ENCODE measurements around the gene PIM3.

Gene PIM3

GRCh38 chr22:49922484-49922883, 38.1 kb upstream of the PIM3 start:
- no peak for DNase-seq (ENCODE audit: low read depth, low spot score)
- in situ Hi-C loops (cut with HindIII; ENCODE audit: low sequenced_read_pairs): no loop called here
- TF ChIP-seq CTCF (IDR thresholded peaks at IDR 0.05; ENCODE audit: low read depth, low read length): no peak
- H3K4me3 ChIP-seq (ENCODE audit: low read depth, low read length): no peak overlapping the region

GRCh38 chr22:49922926-49923325, 37.6 kb upstream of the PIM3 start:
- DNase-seq (ENCODE audit: low read depth, low spot score): no peak
- in situ Hi-C loops (cut with HindIII; ENCODE audit: low sequenced_read_pairs): no loop called here
- no peak overlapping the region for H3K4me3 ChIP-seq (ENCODE audit: low read depth, low read length)
- no peak for TF ChIP-seq CTCF (IDR thresholded peaks at IDR 0.05; ENCODE audit: low read depth, low read length)

GRCh38 chr22:49923445-49923844, 37.1 kb upstream of the PIM3 start:
- in situ Hi-C loops (cut with HindIII; ENCODE audit: low sequenced_read_pairs): no loop called here

GRCh38 chr22:49924113-49924833, 36.3 kb upstream of the PIM3 start:
- no peak for TF ChIP-seq CTCF (IDR thresholded peaks at IDR 0.05; ENCODE audit: low read depth, low read length)
- no peak overlapping the region for H3K4me3 ChIP-seq (ENCODE audit: low read depth, low read length)
- no peak for DNase-seq (ENCODE audit: low read depth, low spot score)
- in situ Hi-C loops (cut with HindIII; ENCODE audit: low sequenced_read_pairs): no loop called here

More at GRCh38 chr22:49923445-49923844, 37.1 kb upstream of the PIM3 start:
- TF ChIP-seq CTCF (IDR thresholded peaks at IDR 0.05; ENCODE audit: low read depth, low read length): peak; percentile 11
- H3K4me3 ChIP-seq (ENCODE audit: low read depth, low read length): no peak overlapping the region
- no peak for DNase-seq (ENCODE audit: low read depth, low spot score)

- no peak for DNase-seq (ENCODE audit: low read depth, low spot score)
- in situ Hi-C loops (cut with HindIII; ENCODE audit: low sequenced_read_pairs): no loop called here
Observed at GRCh38 chr22:49925525-49926128, 34.9 kb upstream of the PIM3 start.

GRCh38 chr22:49926916-49927315, 33.7 kb upstream of the PIM3 start:
- in situ Hi-C loops (cut with HindIII; ENCODE audit: low sequenced_read_pairs): no loop called here
- no peak overlapping the region for H3K4me3 ChIP-seq (ENCODE audit: low read depth, low read length)
- TF ChIP-seq CTCF (IDR thresholded peaks at IDR 0.05; ENCODE audit: low read depth, low read length): no peak
- DNase-seq (ENCODE audit: low read depth, low spot score): no peak

More at GRCh38 chr22:49925525-49926128, 34.9 kb upstream of the PIM3 start:
- no peak overlapping the region for H3K4me3 ChIP-seq (ENCODE audit: low read depth, low read length)
- no peak for TF ChIP-seq CTCF (IDR thresholded peaks at IDR 0.05; ENCODE audit: low read depth, low read length)
